Stimulated activated CD8-positive, alpha-beta memory T cell treated with anti-CD3 and anti-CD28 coated beads, Interleukin-4, amount 100 ng/mL, for 24 hours (primary cell): ENCODE measurements around the gene DNAJB11.
"Not testable (repeated sequence)": the region's sequence is repeated elsewhere in the genome, so short reads cannot be mapped to it uniquely, and the experiment has no call there.

Experiments
- DNase-seq: peaks from one replicate; pipeline ENCODE4 v3.0.0-alpha.2; 2020; ENCODE audit warnings: low read depth

Gene DNAJB11

DNA sequence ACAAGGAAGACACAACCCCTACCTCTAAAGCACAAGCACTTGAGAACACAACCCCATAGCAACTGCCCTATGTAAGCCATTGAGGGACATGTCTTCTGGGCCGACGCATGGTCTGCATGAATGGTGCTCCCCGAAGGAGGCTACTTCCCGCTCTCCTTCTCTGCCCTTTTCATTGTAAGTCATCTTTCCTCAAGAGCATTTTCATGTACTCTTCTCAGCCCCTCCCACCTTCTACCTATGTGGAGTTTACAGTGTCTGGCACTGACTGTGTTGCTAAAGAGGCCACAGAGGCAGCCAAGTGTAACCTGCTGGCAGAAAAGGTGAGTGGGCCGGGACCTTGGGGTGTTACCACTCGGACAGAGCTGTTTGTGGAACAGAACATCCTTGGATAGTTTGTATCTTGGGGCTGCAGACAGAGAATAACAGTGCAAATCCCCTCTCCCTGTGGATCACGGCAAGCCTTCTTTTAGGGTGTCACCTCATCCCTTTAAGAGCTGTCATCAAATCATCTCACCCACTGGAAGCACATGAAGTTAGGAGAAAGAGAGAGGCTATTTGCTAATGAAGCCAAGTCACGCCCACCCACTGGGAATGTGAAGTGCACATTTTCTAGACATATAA lies 47.9 kb downstream of the DNAJB11 start:
- no peak for DNase-seq

DNA sequence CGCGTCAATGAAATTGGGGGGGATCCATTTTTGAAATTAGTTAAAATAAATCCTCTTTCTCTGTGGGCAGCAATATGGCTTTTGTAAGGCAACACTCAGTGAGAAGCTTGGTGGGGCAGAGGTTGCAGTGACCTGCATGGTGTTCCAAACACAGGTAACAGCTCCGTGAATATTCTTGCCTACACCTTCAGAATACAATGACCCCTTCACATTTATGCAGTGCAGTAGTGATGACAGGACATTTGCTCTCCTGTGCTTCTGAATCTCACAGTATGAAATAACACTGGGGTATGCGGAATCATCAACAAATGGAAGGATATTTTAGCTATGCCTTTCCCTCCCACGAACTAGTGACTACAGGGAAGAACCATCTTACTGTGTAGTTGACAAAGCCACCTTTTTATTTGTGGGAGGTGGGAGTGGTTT lies 49.3 kb downstream of the DNAJB11 start:
- DNase-seq: no peak

DNA sequence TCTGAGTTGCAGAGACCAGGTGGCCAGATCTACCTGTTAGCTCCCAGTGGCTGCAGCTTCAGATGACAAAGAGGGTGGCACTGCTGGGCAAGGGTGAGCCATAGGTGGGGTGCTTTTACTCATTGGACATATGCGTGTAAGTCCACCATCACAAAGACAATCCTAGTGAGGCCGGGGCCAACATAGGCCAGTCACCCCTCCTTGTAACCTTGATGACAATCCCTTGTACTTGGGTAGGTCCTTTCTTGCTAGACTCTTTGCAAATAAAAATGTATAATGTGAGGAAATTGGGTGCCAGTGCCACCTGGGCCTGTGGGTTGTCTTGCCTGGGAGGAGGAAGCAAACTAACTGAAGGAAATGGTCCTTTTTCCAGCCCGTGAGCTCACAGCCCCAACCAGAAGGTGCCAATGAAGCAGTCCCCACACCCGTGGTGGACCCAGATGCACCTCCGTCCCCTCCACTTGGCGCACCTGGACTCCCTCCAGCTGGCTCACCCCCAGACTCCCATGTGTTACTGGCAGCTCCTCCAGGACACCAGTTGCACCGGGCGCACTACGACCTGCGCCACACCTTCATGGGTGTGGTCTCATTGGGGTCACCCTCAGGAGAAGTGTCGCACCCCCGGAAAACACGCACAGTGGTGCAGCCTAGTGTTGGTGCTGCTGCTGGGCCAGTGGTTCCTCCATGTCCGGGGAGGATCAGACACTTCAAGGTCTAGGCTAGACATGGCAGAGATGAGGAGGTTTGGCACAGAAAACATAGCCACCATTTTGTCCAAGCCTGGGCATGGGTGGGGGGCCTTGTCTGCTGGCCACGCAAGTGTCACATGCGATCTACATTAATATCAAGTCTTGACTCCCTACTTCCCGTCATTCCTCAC lies 49.9 kb downstream of the DNAJB11 start:
- no peak for DNase-seq

DNA sequence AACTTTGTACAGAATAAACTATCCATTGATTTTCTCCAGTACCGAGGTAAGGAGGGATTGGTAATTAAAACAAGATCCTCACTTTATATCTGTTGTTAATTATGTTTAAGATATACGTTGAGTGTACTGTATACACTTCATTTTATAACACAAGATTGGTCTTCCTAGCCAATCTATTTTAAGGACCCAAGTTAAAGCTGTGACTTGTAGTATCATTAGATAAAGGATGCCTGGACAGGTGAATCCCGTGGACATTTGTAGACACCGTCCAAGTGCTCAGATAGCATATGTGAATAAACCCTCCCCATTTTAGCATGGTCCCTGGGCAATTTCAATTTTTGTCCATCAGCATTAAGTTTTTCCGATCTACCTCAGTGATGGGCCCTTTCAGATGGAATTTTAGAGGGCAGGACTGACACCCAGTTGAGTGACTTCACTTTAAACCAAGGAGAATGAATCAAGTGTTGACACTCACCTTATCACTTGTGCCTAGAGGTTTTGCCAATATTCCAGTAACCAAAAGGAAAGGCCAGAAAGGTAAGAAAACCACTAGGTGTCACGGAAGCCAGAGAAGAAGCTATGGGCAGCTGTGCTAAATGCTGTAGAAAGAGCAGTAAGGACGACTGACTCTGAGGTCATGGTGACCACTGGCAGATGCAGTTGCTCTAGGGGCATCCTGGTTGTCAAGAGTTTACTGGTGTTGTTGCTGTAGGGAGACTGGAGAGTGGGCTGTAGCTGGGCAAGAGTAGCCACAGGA lies 51.6 kb downstream of the DNAJB11 start:
- no peak for DNase-seq

DNA sequence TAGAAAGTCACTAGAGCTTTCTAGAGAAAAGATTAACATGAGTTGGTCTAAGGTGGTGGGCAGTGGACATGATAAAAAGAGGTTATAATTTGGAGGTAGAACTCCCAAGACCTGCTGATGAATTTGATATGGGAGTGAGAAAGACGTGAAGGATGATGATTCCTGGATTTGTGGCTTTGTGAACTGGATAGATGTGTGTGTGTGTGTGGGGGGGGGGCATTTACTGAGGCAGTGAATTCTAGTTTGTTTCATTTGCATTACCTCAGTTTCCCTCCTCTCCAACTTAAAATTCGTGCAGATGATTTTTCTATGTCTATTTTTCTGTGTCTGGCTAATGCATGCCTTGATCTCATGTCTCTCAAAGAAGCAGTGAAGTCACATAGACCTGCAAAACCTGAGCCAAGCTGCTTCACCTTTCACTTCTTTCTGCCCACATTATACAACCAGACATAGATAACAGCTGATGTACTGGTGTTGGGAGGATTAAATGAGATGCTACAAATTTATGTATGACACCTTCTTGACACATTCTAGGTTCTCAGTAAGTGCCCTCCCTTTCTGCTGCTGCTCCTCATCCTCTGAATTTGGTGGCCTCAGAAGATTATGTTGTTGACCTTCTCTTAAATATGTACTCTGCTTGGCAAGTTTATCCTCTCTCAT lies 52.3 kb downstream of the DNAJB11 start:
- DNase-seq: no peak

DNA sequence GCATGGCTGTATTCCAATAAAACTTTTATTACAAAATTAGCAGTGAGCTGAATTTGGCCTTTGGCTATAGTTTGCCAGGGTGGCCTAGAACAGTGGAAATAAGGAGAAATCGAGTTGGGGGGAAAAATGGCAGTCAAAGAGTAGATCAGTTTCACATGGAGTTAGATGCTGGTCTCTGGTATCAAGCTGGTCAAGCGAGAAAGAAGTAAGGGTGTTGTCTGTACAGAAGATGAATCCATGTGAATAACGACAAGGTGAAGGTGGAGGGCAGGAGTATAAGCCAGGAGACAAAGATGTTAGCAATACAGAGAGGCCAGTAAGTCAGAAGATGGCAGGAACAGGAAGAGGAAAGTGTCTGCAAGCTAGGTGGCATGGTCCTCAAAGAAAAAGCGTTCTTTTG lies 54.1 kb downstream of the DNAJB11 start:
- DNase-seq: no peak

DNA sequence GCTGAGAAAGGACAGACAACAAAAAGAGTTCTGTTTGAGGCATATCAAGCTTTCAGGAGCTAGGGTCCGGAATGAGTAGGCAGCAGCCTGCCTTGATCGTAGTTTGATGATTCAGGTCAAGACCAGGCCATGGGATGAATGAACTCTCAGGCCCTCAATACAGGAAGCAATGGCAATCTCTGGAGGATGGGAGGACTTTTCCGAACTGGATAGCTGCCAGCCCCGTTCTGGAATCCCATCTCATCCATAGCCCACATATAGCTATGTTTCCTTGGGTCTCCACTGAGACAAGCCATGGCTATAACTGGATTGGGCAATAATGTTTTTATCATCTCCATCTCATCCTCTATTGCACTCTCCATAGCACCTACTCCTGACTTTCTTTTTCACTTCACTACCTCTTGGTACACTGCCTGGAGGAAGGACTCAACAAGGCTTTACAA lies 55.1 kb downstream of the DNAJB11 start:
- DNase-seq: no peak

DNA sequence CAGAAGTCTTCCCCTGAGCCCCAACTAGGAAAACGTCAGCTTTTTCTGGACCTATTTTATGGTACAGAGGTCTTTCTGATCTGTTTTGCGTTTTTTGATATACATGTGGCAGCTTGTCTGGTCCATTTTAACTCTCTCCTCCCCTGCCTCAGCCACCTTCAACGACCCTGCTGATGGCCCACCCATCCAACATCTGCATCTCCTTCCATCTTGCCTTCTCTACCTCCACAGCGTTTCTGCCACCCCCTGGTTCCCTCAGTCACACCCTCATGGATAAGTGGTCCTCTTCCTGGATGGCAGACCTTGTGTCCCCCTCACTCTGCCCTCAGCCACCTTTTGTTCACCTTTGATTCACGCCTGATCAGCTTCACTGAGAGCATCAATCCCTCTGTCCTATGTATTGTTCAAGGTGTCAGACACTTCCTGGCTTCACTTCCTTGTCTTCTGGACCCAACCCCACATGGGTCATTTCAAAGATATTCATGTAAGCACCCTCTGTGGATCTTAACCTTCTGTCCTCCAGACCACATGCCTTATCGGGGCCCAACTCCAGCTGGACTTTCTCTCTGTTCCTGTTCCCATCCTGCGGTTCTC lies 55.8 kb downstream of the DNAJB11 start:
- DNase-seq: no peak

DNA sequence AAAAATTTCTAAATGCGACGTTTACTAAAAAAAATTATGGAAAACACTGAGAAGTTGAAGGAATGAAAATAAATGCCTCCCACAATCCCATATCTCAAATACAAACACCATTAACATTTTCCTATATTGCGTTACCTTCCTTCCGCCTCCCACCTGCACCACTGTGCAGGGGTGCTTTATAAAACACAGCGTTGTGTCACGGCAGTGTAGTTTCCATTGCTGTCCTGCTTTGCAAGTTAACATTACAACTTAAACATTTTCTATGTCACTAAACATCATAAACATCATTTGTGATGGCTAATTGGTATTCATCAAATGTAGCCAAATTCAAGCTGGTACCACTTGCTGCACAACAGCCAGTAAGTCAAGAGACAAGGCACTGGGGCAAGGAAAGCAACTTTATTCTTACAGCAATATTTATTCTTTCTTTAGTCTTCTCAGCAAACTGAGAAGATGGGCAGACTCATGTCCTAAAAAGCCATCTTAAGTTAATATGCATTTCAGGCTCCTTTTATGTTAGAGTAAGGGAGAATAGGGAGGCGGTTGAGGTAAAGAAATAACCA lies 57.4 kb downstream of the DNAJB11 start:
- no peak for DNase-seq

DNA sequence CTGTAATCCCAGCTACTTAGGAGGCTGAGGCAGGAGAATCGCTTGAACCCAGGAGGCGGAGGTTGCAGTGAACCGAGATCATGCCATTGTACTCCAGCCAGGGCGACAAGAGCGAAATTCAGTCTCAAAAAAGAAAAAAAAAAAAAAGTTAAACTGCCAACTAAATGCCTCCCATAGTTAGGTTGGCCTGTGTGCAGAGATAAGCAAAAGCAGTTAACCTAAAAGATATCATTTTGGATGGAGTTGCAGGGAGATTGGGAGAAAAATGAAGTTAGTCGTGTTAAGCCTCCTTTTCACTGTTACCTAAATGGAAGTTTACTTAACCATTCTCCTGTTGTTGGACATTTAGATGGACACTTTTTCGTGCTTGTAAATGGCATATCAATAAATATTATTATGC lies 58.2 kb downstream of the DNAJB11 start:
- no peak for DNase-seq

DNA sequence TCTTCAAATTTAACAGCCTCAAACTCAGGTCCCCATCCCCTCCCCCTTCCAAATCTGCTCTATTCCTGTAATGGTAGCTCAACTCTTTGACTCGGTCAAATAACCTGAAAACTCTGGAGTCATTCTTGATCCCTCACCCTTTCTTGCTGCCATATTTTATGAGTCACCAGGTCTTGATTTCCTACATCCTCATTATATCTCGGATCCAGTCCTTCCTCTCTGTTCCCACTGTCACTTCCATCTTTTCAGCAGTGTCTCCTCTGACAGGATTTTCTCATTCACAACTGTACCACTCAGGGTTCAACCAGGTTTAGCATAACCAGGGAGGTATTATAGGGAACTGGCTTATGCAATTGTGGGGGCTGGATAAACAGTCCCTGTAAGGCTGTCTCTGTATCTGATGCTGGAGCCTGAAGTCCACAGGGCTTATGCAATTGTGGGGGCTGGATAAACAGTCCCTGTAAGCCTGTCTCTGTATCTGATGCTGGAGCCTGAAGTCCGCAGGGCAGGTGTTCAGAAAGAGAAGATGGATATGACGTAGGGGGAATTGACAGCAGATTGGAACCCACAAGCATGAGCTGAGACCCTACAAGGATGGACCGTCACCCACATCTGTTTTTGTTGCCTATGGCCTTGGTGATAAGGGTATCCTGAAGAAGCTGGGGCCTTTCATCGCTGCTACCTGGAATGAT lies 60.6 kb downstream of the DNAJB11 start:
- DNase-seq: no peak

DNA sequence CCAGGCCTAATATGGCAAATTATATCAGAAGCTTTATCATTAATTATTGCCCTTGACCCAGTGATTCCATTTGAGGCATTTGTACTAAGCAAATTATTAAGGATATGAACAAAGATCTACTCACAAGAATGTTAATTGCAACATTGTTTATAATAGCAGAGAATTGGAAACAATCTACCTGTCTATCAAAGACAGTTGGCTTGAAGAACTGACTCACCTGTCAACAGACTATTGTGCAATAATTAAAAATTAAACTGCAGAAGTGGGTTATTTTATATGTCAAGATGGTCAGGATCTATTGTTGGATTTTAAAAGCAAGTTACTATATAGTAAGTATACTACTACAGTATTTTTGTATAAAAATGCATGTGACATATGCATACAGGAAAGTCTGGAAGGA lies 63.0 kb downstream of the DNAJB11 start:
- no peak for DNase-seq

DNA sequence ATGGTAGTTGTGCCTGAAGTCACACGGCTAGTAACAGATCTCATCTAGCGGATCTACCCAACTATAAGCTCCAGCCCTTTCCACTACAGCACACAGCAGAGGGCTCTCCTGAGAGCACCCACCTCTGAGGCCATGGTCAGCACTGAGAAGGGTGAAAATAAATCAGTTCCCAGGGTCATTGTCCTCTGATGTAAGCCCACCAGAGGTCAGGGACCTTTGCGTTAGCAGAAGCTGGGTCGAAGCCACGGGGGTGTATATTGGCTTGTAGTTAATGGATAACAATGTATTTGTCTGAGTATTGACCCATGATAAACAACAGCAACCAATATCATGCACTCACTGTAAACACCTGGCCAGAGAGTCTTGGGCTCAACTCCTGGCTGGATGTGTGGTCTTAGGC lies 63.7 kb downstream of the DNAJB11 start:
- DNase-seq: not testable (repeated sequence)
